ENCODE results near the gene CSKMT. TPM values are rescaled to one million over a fixed set of nuclear protein-coding genes. Genes with fewer than 3 reads are reported as not detected.

The CSKMT gene
- total RNA-seq, 1 experiment from 2014 or later, result 49.2 TPM

- H3K23me2 ChIP-seq (ENCODE audit: insufficient read length, low read depth, low read length, poor library complexity, severe bottlenecking), result no peaks in the 10 kb centered on the region
- no peak overlapping the region for H2AK5ac ChIP-seq (ENCODE audit: insufficient read length, low read length)
- no peak overlapping the region for H3K56ac ChIP-seq (ENCODE audit: insufficient read length, low read depth, low read length)
- Mint-ChIP-seq H3K27me3 (ENCODE audit: low read depth) (no peaks in the 10 kb centered on the region), H3K36me3 (ENCODE audit: insufficient read depth in 1 of 3, low read depth in 3 of 3) (peaks cover 57 to 94% (median 93%) of the 10 kb centered on the region in 3 experiments; a peak in 6 of 7 replicates), H3K4me3 (no peak overlapping the region), H3K4me1 (peaks cover 8 to 33% of the 10 kb centered on the region in 2 experiments; a peak in 3 of 4 replicates), H3K27ac (peak overlapping the region in 2 of 3 experiments; percentile 11 to 78; a peak in 2 of 7 replicates), H3K9me3 (no peaks in the 10 kb centered on the region)
- no peak overlapping the region for H2BK15ac ChIP-seq (ENCODE audit: low read depth, low read length)
- no peak overlapping the region for H3K4ac ChIP-seq (ENCODE audit: low read depth, low read length)
- H2BK120ac ChIP-seq (ENCODE audit: low read depth, low read length, poor library complexity, severe bottlenecking), result no peak overlapping the region
- H4K8ac ChIP-seq (replicated peaks; ENCODE audit: insufficient read length, low read depth, low read length), result no peak overlapping the region
- no peak overlapping the region for H3K4me2 ChIP-seq (ENCODE audit: insufficient read depth, insufficient read length, low read length)
- no peak overlapping the region for H3K27ac ChIP-seq (ENCODE audit: insufficient read length, low read depth, low read length)
- no peak overlapping the region for H3T11ph ChIP-seq (ENCODE audit: low read length)
- no peaks in the 10 kb centered on the region for H3K79me2 ChIP-seq (ENCODE audit: insufficient read depth, low read length)
- H2BK5ac ChIP-seq (ENCODE audit: insufficient read length, low read length), result no peak overlapping the region
- no peak overlapping the region for H4K91ac ChIP-seq (ENCODE audit: insufficient read length, low read depth, low read length)
- no peak overlapping the region for H4K5ac ChIP-seq (ENCODE audit: insufficient read length, low read depth, low read length)
- no peak overlapping the region for H2BK20ac ChIP-seq (ENCODE audit: low read depth, low read length, poor library complexity, severe bottlenecking)
- H3K4me1 ChIP-seq (ENCODE audit: insufficient read depth, low read length), result no peaks in the 10 kb centered on the region
- H3K9me3 ChIP-seq (ENCODE audit: control insufficient read depth, low read depth, low read length), result no peaks in the 10 kb centered on the region
- WGBS (ENCODE audit: extremely low coverage, insufficient read length, low lambda C conversion rate), result no CpG with 5 or more reads among the region's 5 CpGs
- DNase-seq, result no peak
- TF ChIP-seq, protein P1, sequence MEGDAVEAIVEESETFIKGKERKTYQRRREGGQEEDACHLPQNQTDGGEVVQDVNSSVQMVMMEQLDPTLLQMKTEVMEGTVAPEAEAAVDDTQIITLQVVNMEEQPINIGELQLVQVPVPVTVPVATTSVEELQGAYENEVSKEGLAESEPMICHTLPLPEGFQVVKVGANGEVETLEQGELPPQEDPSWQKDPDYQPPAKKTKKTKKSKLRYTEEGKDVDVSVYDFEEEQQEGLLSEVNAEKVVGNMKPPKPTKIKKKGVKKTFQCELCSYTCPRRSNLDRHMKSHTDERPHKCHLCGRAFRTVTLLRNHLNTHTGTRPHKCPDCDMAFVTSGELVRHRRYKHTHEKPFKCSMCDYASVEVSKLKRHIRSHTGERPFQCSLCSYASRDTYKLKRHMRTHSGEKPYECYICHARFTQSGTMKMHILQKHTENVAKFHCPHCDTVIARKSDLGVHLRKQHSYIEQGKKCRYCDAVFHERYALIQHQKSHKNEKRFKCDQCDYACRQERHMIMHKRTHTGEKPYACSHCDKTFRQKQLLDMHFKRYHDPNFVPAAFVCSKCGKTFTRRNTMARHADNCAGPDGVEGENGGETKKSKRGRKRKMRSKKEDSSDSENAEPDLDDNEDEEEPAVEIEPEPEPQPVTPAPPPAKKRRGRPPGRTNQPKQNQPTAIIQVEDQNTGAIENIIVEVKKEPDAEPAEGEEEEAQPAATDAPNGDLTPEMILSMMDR (conservative IDR thresholded peaks at IDR 0.05), result no peak
- H3K9ac ChIP-seq (ENCODE audit: extremely low read depth, insufficient read length, low read length), result no peak overlapping the region
- H3K18ac ChIP-seq (ENCODE audit: insufficient read length, low read depth, low read length), result no peak overlapping the region
- H3K79me1 ChIP-seq (ENCODE audit: insufficient read depth, low read depth, low read length, poor library complexity, severe bottlenecking), result peaks cover 2% of the 10 kb centered on the region
- H3K27me3 ChIP-seq (ENCODE audit: insufficient read depth, low read length), result no peaks in the 10 kb centered on the region
- H2BK12ac ChIP-seq (ENCODE audit: insufficient read length, low read depth, low read length), result no peak overlapping the region
- H4K20me1 ChIP-seq (ENCODE audit: control insufficient read depth, insufficient read depth, insufficient read length), result no peaks in the 10 kb centered on the region
- H3K23ac ChIP-seq (ENCODE audit: insufficient read length, low read depth, low read length), result no peak overlapping the region
- H2AFZ ChIP-seq (ENCODE audit: low read length), result no peak overlapping the region
- H3K14ac ChIP-seq (ENCODE audit: insufficient read depth, low read length), result no peak overlapping the region
Measured at GRCh38 chr11:62716206-62716605, 51.1 kb downstream of the CSKMT start.
